Mesendoderm (in vitro differentiated cells): ENCODE measurements around the gene TOR3A.

Experiments
- DNase-seq: peaks from one replicate; pipeline ENCODE4 v3.0.0; 2013
- H2AK5ac ChIP-seq: 2 replicates; pipeline ENCODE4 v1.6.1; 2013; ENCODE audit warnings: low read length, inconsistent platforms
- H2BK120ac ChIP-seq: 2 replicates; pipeline ENCODE4 v1.6.1; 2013; ENCODE audit warnings: low read depth, mild to moderate bottlenecking, low read length, moderate library complexity, mixed read lengths
- H2BK15ac ChIP-seq: replicated peaks from 2 replicates; pipeline ENCODE4 v1.6.1; 2013; ENCODE audit warnings: low read depth, mild to moderate bottlenecking, moderate library complexity
- H2BK5ac ChIP-seq: 2 replicates; pipeline ENCODE4 v1.6.1; 2013; ENCODE audit warnings: low read length, inconsistent platforms
- H3K18ac ChIP-seq: 2 replicates; pipeline ENCODE4 v1.6.1; 2013; ENCODE audit warnings: mild to moderate bottlenecking, low read length, mixed read lengths
- H3K23ac ChIP-seq: one replicate; pipeline ENCODE4 v1.6.1; 2013; ENCODE audit warnings: low read length
- H3K27ac ChIP-seq: 2 replicates; pipeline ENCODE4 v1.5.1; 2013; ENCODE audit warnings: low read depth, mild to moderate bottlenecking, inconsistent platforms, low read length, moderate library complexity
- H3K27me3 ChIP-seq: 2 replicates; pipeline ENCODE4 v1.6.1; 2013; ENCODE audit warnings: low read length, control low read depth, mild to moderate bottlenecking, inconsistent platforms; ENCODE audit not compliant: insufficient read depth, poor library complexity
- H3K36me3 ChIP-seq: 2 replicates; pipeline ENCODE4 v1.6.1; 2013; ENCODE audit warnings: low read length, inconsistent platforms; ENCODE audit not compliant: control insufficient read depth, insufficient read depth
- H3K4ac ChIP-seq: one replicate; pipeline ENCODE4 v1.6.1; 2013; ENCODE audit warnings: low read depth, mild to moderate bottlenecking, low read length, moderate library complexity
- H3K4me1 ChIP-seq: 2 replicates; pipeline ENCODE4 v1.6.1; 2013; ENCODE audit warnings: low read depth, low read length, inconsistent platforms; ENCODE audit not compliant: control insufficient read depth
- H3K4me2 ChIP-seq: 2 replicates; pipeline ENCODE4 v1.6.1; 2013; ENCODE audit warnings: low read length
- H3K4me3 ChIP-seq: 2 replicates; pipeline ENCODE4 v1.5.1; 2013; ENCODE audit warnings: mild to moderate bottlenecking, low read length
- H3K56ac ChIP-seq: one replicate; pipeline ENCODE4 v1.6.1; 2013; ENCODE audit warnings: low read length
- H3K79me1 ChIP-seq: 2 replicates; pipeline ENCODE4 v1.6.1; 2013; ENCODE audit warnings: low read length, inconsistent platforms
- H3K79me2 ChIP-seq: 2 replicates; pipeline ENCODE4 v1.6.1; 2013; ENCODE audit warnings: mild to moderate bottlenecking, low read length; ENCODE audit not compliant: control insufficient read depth, insufficient read depth
- H3K9ac ChIP-seq: 2 replicates; pipeline ENCODE4 v1.6.1; 2013; ENCODE audit warnings: low read length, inconsistent platforms
- H4K5ac ChIP-seq: one replicate; pipeline ENCODE4 v1.6.1; 2013; ENCODE audit warnings: low read length
- H4K8ac ChIP-seq: one replicate; pipeline ENCODE4 v1.6.1; 2013; ENCODE audit warnings: low read depth, mild to moderate bottlenecking, control low read depth, low read length, moderate library complexity
- WGBS: extraction: QIAGEN DNeasy Blood & Tissue Kit; methylation state at CpG from one replicate; pipeline ENCODE4 v1.1.7; 2013; ENCODE audit warnings: low lambda C conversion rate, missing lambda C conversion rate; ENCODE audit not compliant: insufficient coverage; ENCODE audit errors: extremely low coverage; 5-methylcytosine and 5-hydroxymethylcytosine counted together

TOR3A gene

GRCh38 chr1:179089827-179090482 is 8.1 kb downstream of the TOR3A start:
- H3K27ac ChIP-seq = no peak overlapping the region
- H3K56ac ChIP-seq = no peak overlapping the region
- H2BK120ac ChIP-seq = no peak overlapping the region
- no peaks in the 10 kb centered on the region for H3K79me1 ChIP-seq
- H4K5ac ChIP-seq = no peak overlapping the region
- peaks cover 7% of the 10 kb centered on the region for H3K36me3 ChIP-seq
- H2AK5ac ChIP-seq = no peak overlapping the region
- WGBS = no CpG with 5 or more reads among the region's 16 CpGs
- no peak overlapping the region for H2BK15ac ChIP-seq
- H2BK5ac ChIP-seq = no peak overlapping the region
- no peak for DNase-seq
- H3K27me3 ChIP-seq = no peaks in the 10 kb centered on the region
- no peak overlapping the region for H3K18ac ChIP-seq
- H3K4ac ChIP-seq = no peak overlapping the region
- H3K4me3 ChIP-seq = no peak overlapping the region
- H3K79me2 ChIP-seq = no peaks in the 10 kb centered on the region
- H4K8ac ChIP-seq = no peak overlapping the region
- H3K4me1 ChIP-seq = peaks cover 5% of the 10 kb centered on the region
- H3K23ac ChIP-seq = no peak overlapping the region
- no peak overlapping the region for H3K4me2 ChIP-seq
- H3K9ac ChIP-seq = no peak overlapping the region

DNA sequence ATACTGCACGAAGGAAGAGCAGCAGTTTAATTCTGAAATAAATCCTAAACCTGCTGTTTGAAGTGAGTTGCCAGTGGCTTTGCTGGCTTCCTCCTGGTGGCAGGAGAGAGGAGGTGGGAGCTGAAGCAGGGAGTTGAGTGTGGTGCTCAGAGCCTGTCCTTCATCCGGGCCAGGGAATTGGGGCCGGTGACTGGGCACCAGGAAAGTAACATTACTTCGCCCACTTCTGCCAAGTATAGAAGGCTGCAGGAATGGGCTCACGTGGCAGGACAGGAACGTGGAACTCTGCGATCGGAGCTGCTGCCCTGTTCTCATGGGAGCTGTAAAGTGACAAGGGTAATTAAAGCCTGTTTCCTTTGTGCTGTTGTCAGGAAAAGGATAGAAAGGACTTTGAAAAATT is 8.7 kb downstream of the TOR3A start:
- H3K27ac ChIP-seq = no peak overlapping the region
- no peak overlapping the region for H3K23ac ChIP-seq
- no peak overlapping the region for H3K9ac ChIP-seq
- H2BK120ac ChIP-seq = no peak overlapping the region
- no peak overlapping the region for H4K8ac ChIP-seq
- H3K4me2 ChIP-seq = no peak overlapping the region
- no peaks in the 10 kb centered on the region for H3K79me1 ChIP-seq
- peaks cover 5% of the 10 kb centered on the region for H3K4me1 ChIP-seq
- no peaks in the 10 kb centered on the region for H3K27me3 ChIP-seq
- WGBS = no CpG with 5 or more reads among the region's 8 CpGs
- H3K79me2 ChIP-seq = no peaks in the 10 kb centered on the region
- no peak overlapping the region for H3K18ac ChIP-seq
- no peak overlapping the region for H3K4me3 ChIP-seq
- H4K5ac ChIP-seq = no peak overlapping the region
- no peak for DNase-seq
- no peak overlapping the region for H2BK5ac ChIP-seq
- H3K56ac ChIP-seq = no peak overlapping the region
- no peak overlapping the region for H3K4ac ChIP-seq
- H3K36me3 ChIP-seq = peaks cover 10% of the 10 kb centered on the region
- H2BK15ac ChIP-seq = no peak overlapping the region
- H2AK5ac ChIP-seq = no peak overlapping the region

GRCh38 chr1:179090923-179091322 is 9.1 kb downstream of the TOR3A start:
- H3K4me2 ChIP-seq = no peak overlapping the region
- no peaks in the 10 kb centered on the region for H3K79me1 ChIP-seq
- peaks cover 10% of the 10 kb centered on the region for H3K36me3 ChIP-seq
- H3K79me2 ChIP-seq = no peaks in the 10 kb centered on the region
- no peak overlapping the region for H4K8ac ChIP-seq
- no peak for DNase-seq
- H3K9ac ChIP-seq = no peak overlapping the region
- H3K4ac ChIP-seq = no peak overlapping the region
- no peak overlapping the region for H3K56ac ChIP-seq
- no peak overlapping the region for H2BK15ac ChIP-seq
- H3K27me3 ChIP-seq = no peaks in the 10 kb centered on the region
- H4K5ac ChIP-seq = no peak overlapping the region
- H2BK120ac ChIP-seq = no peak overlapping the region
- no peak overlapping the region for H2BK5ac ChIP-seq
- peaks cover 5% of the 10 kb centered on the region for H3K4me1 ChIP-seq
- no peak overlapping the region for H3K18ac ChIP-seq
- H2AK5ac ChIP-seq = no peak overlapping the region
- H3K27ac ChIP-seq = no peak overlapping the region
- WGBS = no CpG with 5 or more reads among the region's 4 CpGs
- H3K4me3 ChIP-seq = no peak overlapping the region
- no peak overlapping the region for H3K23ac ChIP-seq

- Histone ChIP-seq H3K18ac (no peak overlapping the region), H2BK15ac (no peak overlapping the region), H3K79me2 (no peaks in the 10 kb centered on the region), H2BK120ac (no peak overlapping the region), H3K79me1 (no peaks in the 10 kb centered on the region), H3K4ac (no peak overlapping the region), H3K4me2 (no peak overlapping the region), H4K5ac (no peak overlapping the region), H4K8ac (no peak overlapping the region), H3K4me1 (peaks cover 5% of the 10 kb centered on the region), H2BK5ac (no peak overlapping the region), H3K27me3 (no peaks in the 10 kb centered on the region), H2AK5ac (no peak overlapping the region), H3K4me3 (no peak overlapping the region), H3K9ac (no peak overlapping the region), H3K56ac (no peak overlapping the region), H3K23ac (no peak overlapping the region), H3K36me3 (peaks cover 11% of the 10 kb centered on the region), H3K27ac (no peak overlapping the region)
- no peak for DNase-seq
- no CpG with 5 or more reads among the region's 5 CpGs for WGBS
These were observed 9.9 kb downstream of the TOR3A start for GRCh38 chr1:179091691-179092165.

- H3K4me1 ChIP-seq = no peaks in the 10 kb centered on the region
- no peak overlapping the region for H2BK5ac ChIP-seq
- no peak overlapping the region for H3K27ac ChIP-seq
- H4K8ac ChIP-seq = no peak overlapping the region
- H3K36me3 ChIP-seq = peaks cover 14% of the 10 kb centered on the region
- H3K4me3 ChIP-seq = no peak overlapping the region
- no peak for DNase-seq
- no peaks in the 10 kb centered on the region for H3K27me3 ChIP-seq
- WGBS = no CpG with 5 or more reads among the region's 9 CpGs
- H2BK15ac ChIP-seq = no peak overlapping the region
- H3K4me2 ChIP-seq = no peak overlapping the region
- H3K18ac ChIP-seq = no peak overlapping the region
- no peak overlapping the region for H3K56ac ChIP-seq
- no peak overlapping the region for H3K23ac ChIP-seq
- no peak overlapping the region for H2BK120ac ChIP-seq
- no peak overlapping the region for H3K4ac ChIP-seq
- H3K79me2 ChIP-seq = no peaks in the 10 kb centered on the region
- H3K79me1 ChIP-seq = no peaks in the 10 kb centered on the region
- H3K9ac ChIP-seq = no peak overlapping the region
- no peak overlapping the region for H2AK5ac ChIP-seq
- no peak overlapping the region for H4K5ac ChIP-seq
These were observed 11.1 kb downstream of the TOR3A start for GRCh38 chr1:179092896-179093461.

GRCh38 chr1:179094818-179095217 is 12.9 kb downstream of the TOR3A start:
- Histone ChIP-seq H3K4me2 (no peak overlapping the region), H4K5ac (no peak overlapping the region), H2BK120ac (no peak overlapping the region), H4K8ac (no peak overlapping the region), H3K18ac (no peak overlapping the region), H3K79me1 (no peaks in the 10 kb centered on the region), H2AK5ac (no peak overlapping the region), H3K27me3 (no peaks in the 10 kb centered on the region), H3K36me3 (peaks cover 14% of the 10 kb centered on the region), H2BK15ac (no peak overlapping the region), H3K4me1 (no peaks in the 10 kb centered on the region), H3K9ac (no peak overlapping the region), H3K27ac (no peak overlapping the region), H2BK5ac (no peak overlapping the region), H3K4ac (no peak overlapping the region), H3K23ac (no peak overlapping the region), H3K4me3 (no peak overlapping the region), H3K56ac (no peak overlapping the region), H3K79me2 (no peaks in the 10 kb centered on the region)
- no peak for DNase-seq
- WGBS = no CpG with 5 or more reads among the region's 5 CpGs
